WTC11 (cell line): ENCODE data around the gene P3H2.

Experiments used
- ATF1 ChIP-seq: sonication (generic); formaldehyde crosslinking; IDR thresholded peaks from 2 replicates; pipeline ENCODE4 v1.8.1; 2023; ENCODE audit warnings: mild to moderate bottlenecking, moderate library complexity, missing genetic modification reagents
- CTCF ChIP-seq: fragments of 200-600 bp; IDR thresholded peaks from 2 replicates; pipeline ENCODE4 v1.8.0; 2022; ENCODE audit warnings: antibody characterized with exemption
- ESRRA ChIP-seq: sonication (generic); formaldehyde crosslinking; IDR thresholded peaks from 2 replicates; pipeline ENCODE4 v1.8.1; 2022; ENCODE audit warnings: mild to moderate bottlenecking, missing genetic modification reagents, borderline replicate concordance
- FOXP4 ChIP-seq: sonication (generic); formaldehyde crosslinking; IDR thresholded peaks from 2 replicates; pipeline ENCODE4 v1.8.0; 2022; ENCODE audit warnings: mild to moderate bottlenecking, missing genetic modification reagents
- KAT7 ChIP-seq: sonication (generic); formaldehyde crosslinking; IDR thresholded peaks from 2 replicates; pipeline ENCODE4 v1.8.1; 2023; ENCODE audit warnings: missing genetic modification reagents, mild to moderate bottlenecking, borderline replicate concordance
- MAX ChIP-seq: sonication (generic); formaldehyde crosslinking; IDR thresholded peaks from 2 replicates; pipeline ENCODE4 v1.8.0; 2022; ENCODE audit warnings: mild to moderate bottlenecking, missing genetic modification reagents
- MLX ChIP-seq: sonication (generic); formaldehyde crosslinking; IDR thresholded peaks from 2 replicates; pipeline ENCODE4 v1.8.1; 2023; ENCODE audit warnings: mild to moderate bottlenecking, missing genetic modification reagents, moderate library complexity
- NR1H2 ChIP-seq: sonication (generic); formaldehyde crosslinking; IDR thresholded peaks from 2 replicates; pipeline ENCODE4 v1.9.0; 2021; ENCODE audit warnings: mild to moderate bottlenecking, moderate library complexity, missing genetic modification reagents
- NR2C2 ChIP-seq: sonication (generic); formaldehyde crosslinking; IDR thresholded peaks from 2 replicates; pipeline ENCODE4 v1.8.0; 2022; ENCODE audit warnings: mild to moderate bottlenecking, missing genetic modification reagents
- SP1 ChIP-seq: sonication (generic); formaldehyde crosslinking; conservative IDR thresholded peaks from 2 replicates; pipeline ENCODE4 v1.8.1; 2022; ENCODE audit warnings: missing genetic modification reagents
- TF ChIP-seq, protein P1 (sequence below): sonication (generic); formaldehyde crosslinking; IDR thresholded peaks from 2 replicates; pipeline ENCODE4 v1.8.1; 2022; ENCODE audit warnings: missing genetic modification reagents, borderline replicate concordance

GRCh38 chr3:190055773-190056172 lies 64.9 kb downstream of the P3H2 start:
- TF ChIP-seq CTCF (no peak), NR2C2 (CRISPR knock-in tag) (no peak), ESRRA (CRISPR knock-in tag) (no peak), SP1 (CRISPR knock-in tag) (no peak), FOXP4 (CRISPR knock-in tag) (no peak), NR1H2 (CRISPR knock-in tag) (no peak), KAT7 (CRISPR knock-in tag) (no peak), MLX (no peak), MAX (CRISPR knock-in tag) (no peak), ATF1 (CRISPR knock-in tag) (no peak)
- TF ChIP-seq, protein P1, sequence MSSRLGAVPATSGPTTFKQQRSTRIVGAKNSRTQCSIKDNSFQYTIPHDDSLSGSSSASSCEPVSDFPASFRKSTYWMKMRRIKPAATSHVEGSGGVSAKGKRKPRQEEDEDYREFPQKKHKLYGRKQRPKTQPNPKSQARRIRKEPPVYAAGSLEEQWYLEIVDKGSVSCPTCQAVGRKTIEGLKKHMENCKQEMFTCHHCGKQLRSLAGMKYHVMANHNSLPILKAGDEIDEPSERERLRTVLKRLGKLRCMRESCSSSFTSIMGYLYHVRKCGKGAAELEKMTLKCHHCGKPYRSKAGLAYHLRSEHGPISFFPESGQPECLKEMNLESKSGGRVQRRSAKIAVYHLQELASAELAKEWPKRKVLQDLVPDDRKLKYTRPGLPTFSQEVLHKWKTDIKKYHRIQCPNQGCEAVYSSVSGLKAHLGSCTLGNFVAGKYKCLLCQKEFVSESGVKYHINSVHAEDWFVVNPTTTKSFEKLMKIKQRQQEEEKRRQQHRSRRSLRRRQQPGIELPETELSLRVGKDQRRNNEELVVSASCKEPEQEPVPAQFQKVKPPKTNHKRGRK (CRISPR knock-in tag) = no peak
